ENCODE measurements around the gene PAQR4.

The PAQR4 gene

DNA sequence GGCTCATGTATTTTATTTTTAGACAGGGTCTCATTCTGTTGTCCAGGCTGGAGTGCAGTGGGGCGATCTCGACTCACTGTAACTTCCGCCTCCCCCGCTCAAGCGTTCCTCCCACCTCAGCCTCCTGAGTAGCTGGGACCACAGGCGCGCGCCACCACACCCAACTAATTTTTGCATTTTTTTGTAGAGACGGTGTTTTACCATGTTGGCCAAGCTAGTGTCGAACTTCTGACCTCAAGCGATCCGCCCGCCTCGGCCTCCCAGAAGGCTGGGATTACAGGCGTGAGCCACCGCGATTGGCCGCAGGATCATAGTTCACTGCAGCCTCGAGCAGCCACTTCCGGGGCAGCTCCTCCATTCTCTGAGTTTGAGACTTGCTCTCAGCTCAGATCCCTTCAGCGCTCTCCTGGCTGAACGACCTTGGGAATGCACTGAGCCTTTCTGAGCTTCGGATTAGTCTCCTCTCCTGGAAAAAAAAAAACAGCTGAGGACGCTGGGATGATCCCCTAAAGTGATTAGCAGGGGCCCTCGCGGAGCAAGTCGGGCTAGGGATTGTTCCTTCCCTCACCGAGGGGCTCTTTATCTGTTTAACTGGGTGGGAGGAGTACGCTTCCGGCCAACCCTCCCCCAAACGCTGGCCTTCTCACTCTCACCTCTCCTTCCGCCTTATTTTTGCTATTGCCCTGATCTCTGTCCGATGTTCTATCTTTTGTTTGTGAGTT is 12.2 kb downstream of the PAQR4 start:
- no peak for TF ChIP-seq ESRRG (CRISPR knock-in tag; IDR thresholded peaks at IDR 0.05)
- no peak for ATAC-seq

DNA sequence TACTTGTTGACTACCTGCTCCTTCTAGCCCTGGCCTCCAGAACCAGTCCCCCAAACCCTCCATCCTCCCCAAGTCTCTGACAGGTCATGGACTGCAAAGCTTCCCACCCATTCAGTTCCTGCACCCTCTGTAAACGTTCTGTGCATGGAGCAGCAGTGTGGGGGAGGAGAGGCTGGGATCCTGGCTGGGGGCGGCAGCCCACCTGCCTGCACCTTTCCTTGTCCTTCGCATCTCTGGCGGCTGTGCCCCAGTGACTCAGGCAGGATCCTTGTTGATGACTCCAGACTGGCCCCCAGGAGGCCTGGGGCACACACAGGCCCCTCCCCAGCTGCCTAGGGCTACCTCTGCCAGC is 12.7 kb downstream of the PAQR4 start:
- no peak for ATAC-seq
- TF ChIP-seq, protein P1, sequence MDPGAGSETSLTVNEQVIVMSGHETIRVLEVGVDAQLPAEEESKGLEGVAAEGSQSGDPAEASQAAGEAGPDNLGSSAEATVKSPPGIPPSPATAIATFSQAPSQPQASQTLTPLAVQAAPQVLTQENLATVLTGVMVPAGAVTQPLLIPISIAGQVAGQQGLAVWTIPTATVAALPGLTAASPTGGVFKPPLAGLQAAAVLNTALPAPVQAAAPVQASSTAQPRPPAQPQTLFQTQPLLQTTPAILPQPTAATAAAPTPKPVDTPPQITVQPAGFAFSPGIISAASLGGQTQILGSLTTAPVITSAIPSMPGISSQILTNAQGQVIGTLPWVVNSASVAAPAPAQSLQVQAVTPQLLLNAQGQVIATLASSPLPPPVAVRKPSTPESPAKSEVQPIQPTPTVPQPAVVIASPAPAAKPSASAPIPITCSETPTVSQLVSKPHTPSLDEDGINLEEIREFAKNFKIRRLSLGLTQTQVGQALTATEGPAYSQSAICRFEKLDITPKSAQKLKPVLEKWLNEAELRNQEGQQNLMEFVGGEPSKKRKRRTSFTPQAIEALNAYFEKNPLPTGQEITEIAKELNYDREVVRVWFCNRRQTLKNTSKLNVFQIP (CRISPR knock-in tag; IDR thresholded peaks at IDR 0.05; ENCODE audit: borderline replicate concordance, low read depth) = no peak
- TF ChIP-seq ZNF565 (CRISPR knock-in tag; conservative IDR thresholded peaks at IDR 0.05; ENCODE audit: low read depth) = no peak
- TF ChIP-seq ZFP30 (CRISPR knock-in tag; IDR thresholded peaks at IDR 0.05) = no peak
- TF ChIP-seq ZC3H10 (CRISPR knock-in tag; IDR thresholded peaks at IDR 0.05) = no peak
- no peak for TF ChIP-seq RARB (CRISPR knock-in tag; IDR thresholded peaks at IDR 0.05)
- no peak for TF ChIP-seq ARNTL (CRISPR knock-in tag; IDR thresholded peaks at IDR 0.05; ENCODE audit: borderline replicate concordance, low read depth)
- TF ChIP-seq PPARA (CRISPR knock-in tag; IDR thresholded peaks at IDR 0.05; ENCODE audit: borderline replicate concordance) = no peak
- no peak for TF ChIP-seq OSR1 (CRISPR knock-in tag; IDR thresholded peaks at IDR 0.05)
- TF ChIP-seq, protein P2, sequence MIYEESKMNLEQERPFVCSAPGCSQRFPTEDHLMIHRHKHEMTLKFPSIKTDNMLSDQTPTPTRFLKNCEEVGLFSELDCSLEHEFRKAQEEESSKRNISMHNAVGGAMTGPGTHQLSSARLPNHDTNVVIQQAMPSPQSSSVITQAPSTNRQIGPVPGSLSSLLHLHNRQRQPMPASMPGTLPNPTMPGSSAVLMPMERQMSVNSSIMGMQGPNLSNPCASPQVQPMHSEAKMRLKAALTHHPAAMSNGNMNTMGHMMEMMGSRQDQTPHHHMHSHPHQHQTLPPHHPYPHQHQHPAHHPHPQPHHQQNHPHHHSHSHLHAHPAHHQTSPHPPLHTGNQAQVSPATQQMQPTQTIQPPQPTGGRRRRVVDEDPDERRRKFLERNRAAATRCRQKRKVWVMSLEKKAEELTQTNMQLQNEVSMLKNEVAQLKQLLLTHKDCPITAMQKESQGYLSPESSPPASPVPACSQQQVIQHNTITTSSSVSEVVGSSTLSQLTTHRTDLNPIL (CRISPR knock-in tag; IDR thresholded peaks at IDR 0.05; ENCODE audit: low read depth) = no peak
- TF ChIP-seq ZNF8 (CRISPR knock-in tag; IDR thresholded peaks at IDR 0.05) = no peak
- no peak for TF ChIP-seq TCF4 (CRISPR knock-in tag; IDR thresholded peaks at IDR 0.05; ENCODE audit: borderline replicate concordance)
- TF ChIP-seq ZNF70 (CRISPR knock-in tag; IDR thresholded peaks at IDR 0.05) = no peak
- TF ChIP-seq ESRRG (CRISPR knock-in tag; IDR thresholded peaks at IDR 0.05) = no peak
- TF ChIP-seq TOX (CRISPR knock-in tag; IDR thresholded peaks at IDR 0.05; ENCODE audit: borderline replicate concordance) = no peak
- no peak for TF ChIP-seq GLIS3 (CRISPR knock-in tag; IDR thresholded peaks at IDR 0.05)
- TF ChIP-seq ISL1 (CRISPR knock-in tag; IDR thresholded peaks at IDR 0.05) = no peak
- TF ChIP-seq, protein P3, sequence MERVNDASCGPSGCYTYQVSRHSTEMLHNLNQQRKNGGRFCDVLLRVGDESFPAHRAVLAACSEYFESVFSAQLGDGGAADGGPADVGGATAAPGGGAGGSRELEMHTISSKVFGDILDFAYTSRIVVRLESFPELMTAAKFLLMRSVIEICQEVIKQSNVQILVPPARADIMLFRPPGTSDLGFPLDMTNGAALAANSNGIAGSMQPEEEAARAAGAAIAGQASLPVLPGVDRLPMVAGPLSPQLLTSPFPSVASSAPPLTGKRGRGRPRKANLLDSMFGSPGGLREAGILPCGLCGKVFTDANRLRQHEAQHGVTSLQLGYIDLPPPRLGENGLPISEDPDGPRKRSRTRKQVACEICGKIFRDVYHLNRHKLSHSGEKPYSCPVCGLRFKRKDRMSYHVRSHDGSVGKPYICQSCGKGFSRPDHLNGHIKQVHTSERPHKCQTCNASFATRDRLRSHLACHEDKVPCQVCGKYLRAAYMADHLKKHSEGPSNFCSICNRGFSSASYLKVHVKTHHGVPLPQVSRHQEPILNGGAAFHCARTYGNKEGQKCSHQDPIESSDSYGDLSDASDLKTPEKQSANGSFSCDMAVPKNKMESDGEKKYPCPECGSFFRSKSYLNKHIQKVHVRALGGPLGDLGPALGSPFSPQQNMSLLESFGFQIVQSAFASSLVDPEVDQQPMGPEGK (CRISPR knock-in tag; IDR thresholded peaks at IDR 0.05; ENCODE audit: borderline replicate concordance) = no peak
- TF ChIP-seq, protein P4, sequence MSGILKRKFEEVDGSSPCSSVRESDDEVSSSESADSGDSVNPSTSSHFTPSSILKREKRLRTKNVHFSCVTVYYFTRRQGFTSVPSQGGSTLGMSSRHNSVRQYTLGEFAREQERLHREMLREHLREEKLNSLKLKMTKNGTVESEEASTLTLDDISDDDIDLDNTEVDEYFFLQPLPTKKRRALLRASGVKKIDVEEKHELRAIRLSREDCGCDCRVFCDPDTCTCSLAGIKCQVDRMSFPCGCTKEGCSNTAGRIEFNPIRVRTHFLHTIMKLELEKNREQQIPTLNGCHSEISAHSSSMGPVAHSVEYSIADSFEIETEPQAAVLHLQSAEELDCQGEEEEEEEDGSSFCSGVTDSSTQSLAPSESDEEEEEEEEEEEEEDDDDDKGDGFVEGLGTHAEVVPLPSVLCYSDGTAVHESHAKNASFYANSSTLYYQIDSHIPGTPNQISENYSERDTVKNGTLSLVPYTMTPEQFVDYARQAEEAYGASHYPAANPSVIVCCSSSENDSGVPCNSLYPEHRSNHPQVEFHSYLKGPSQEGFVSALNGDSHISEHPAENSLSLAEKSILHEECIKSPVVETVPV (CRISPR knock-in tag; IDR thresholded peaks at IDR 0.05) = no peak
- no peak for TF ChIP-seq ZFP3 (CRISPR knock-in tag; IDR thresholded peaks at IDR 0.05)
- no peak for TF ChIP-seq SNAI2 (CRISPR knock-in tag; IDR thresholded peaks at IDR 0.05)

DNA sequence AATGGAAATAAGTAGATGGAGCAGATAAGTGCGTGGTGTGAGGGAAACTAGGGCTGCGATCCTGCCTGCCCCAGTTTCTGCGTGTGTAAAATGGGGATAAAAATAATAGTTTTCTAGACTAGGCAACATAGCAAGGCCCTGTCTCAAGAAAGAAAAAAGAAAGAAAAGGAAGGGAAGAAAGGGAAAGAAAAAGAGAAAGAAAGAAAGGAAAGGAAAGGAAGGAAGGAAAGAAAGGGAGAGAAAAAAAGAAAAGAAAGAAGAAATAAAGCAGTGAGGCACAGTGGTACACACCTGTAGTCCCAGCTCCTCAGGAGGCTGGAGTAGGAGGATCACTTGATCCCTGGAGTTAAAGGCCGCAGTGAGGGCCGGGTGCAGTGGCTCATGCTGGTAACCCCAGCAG is 13.3 kb downstream of the PAQR4 start:
- TF ChIP-seq, protein P1 (CRISPR knock-in tag; IDR thresholded peaks at IDR 0.05; ENCODE audit: borderline replicate concordance, low read depth) = no peak
- no peak for TF ChIP-seq ZNF565 (CRISPR knock-in tag; conservative IDR thresholded peaks at IDR 0.05; ENCODE audit: low read depth)
- no peak for TF ChIP-seq ZFP3 (CRISPR knock-in tag; IDR thresholded peaks at IDR 0.05)
- TF ChIP-seq CSDC2 (CRISPR knock-in tag; IDR thresholded peaks at IDR 0.05) = no peak
- TF ChIP-seq GLIS3 (CRISPR knock-in tag; IDR thresholded peaks at IDR 0.05) = no peak
- TF ChIP-seq BACH2 (CRISPR knock-in tag; IDR thresholded peaks at IDR 0.05; ENCODE audit: borderline replicate concordance) = no peak
- TF ChIP-seq ISL1 (CRISPR knock-in tag; IDR thresholded peaks at IDR 0.05) = no peak
- no peak for TF ChIP-seq ZNF8 (CRISPR knock-in tag; IDR thresholded peaks at IDR 0.05)
- TF ChIP-seq, protein P2 (CRISPR knock-in tag; IDR thresholded peaks at IDR 0.05; ENCODE audit: low read depth) = no peak
- TF ChIP-seq ZC3H10 (CRISPR knock-in tag; IDR thresholded peaks at IDR 0.05) = no peak
- TF ChIP-seq RARB (CRISPR knock-in tag; IDR thresholded peaks at IDR 0.05) = no peak
- TF ChIP-seq, protein P4 (CRISPR knock-in tag; IDR thresholded peaks at IDR 0.05) = no peak
- no peak for TF ChIP-seq OSR1 (CRISPR knock-in tag; IDR thresholded peaks at IDR 0.05)
- TF ChIP-seq, protein P5, sequence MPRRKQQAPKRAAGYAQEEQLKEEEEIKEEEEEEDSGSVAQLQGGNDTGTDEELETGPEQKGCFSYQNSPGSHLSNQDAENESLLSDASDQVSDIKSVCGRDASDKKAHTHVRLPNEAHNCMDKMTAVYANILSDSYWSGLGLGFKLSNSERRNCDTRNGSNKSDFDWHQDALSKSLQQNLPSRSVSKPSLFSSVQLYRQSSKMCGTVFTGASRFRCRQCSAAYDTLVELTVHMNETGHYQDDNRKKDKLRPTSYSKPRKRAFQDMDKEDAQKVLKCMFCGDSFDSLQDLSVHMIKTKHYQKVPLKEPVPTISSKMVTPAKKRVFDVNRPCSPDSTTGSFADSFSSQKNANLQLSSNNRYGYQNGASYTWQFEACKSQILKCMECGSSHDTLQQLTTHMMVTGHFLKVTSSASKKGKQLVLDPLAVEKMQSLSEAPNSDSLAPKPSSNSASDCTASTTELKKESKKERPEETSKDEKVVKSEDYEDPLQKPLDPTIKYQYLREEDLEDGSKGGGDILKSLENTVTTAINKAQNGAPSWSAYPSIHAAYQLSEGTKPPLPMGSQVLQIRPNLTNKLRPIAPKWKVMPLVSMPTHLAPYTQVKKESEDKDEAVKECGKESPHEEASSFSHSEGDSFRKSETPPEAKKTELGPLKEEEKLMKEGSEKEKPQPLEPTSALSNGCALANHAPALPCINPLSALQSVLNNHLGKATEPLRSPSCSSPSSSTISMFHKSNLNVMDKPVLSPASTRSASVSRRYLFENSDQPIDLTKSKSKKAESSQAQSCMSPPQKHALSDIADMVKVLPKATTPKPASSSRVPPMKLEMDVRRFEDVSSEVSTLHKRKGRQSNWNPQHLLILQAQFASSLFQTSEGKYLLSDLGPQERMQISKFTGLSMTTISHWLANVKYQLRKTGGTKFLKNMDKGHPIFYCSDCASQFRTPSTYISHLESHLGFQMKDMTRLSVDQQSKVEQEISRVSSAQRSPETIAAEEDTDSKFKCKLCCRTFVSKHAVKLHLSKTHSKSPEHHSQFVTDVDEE (CRISPR knock-in tag; IDR thresholded peaks at IDR 0.05) = no peak
- no peak for TF ChIP-seq ARNTL (CRISPR knock-in tag; IDR thresholded peaks at IDR 0.05; ENCODE audit: borderline replicate concordance, low read depth)
- no peak for ATAC-seq
